GM10266 (cell line): ENCODE measurements around the gene LRRN4.

Experiments
- DNase-seq: peaks from one replicate; pipeline ENCODE4 v3.0.0; 2012; ENCODE audit errors: extremely low spot score
- TF ChIP-seq, protein P1 (sequence below): IDR thresholded peaks from 2 replicates; pipeline ENCODE4 v1.5.1; 2012; ENCODE audit warnings: mild to moderate bottlenecking, low read depth; ENCODE audit not compliant: control insufficient read depth, insufficient read depth; ENCODE audit errors: missing control alignments

LRRN4 gene

DNA sequence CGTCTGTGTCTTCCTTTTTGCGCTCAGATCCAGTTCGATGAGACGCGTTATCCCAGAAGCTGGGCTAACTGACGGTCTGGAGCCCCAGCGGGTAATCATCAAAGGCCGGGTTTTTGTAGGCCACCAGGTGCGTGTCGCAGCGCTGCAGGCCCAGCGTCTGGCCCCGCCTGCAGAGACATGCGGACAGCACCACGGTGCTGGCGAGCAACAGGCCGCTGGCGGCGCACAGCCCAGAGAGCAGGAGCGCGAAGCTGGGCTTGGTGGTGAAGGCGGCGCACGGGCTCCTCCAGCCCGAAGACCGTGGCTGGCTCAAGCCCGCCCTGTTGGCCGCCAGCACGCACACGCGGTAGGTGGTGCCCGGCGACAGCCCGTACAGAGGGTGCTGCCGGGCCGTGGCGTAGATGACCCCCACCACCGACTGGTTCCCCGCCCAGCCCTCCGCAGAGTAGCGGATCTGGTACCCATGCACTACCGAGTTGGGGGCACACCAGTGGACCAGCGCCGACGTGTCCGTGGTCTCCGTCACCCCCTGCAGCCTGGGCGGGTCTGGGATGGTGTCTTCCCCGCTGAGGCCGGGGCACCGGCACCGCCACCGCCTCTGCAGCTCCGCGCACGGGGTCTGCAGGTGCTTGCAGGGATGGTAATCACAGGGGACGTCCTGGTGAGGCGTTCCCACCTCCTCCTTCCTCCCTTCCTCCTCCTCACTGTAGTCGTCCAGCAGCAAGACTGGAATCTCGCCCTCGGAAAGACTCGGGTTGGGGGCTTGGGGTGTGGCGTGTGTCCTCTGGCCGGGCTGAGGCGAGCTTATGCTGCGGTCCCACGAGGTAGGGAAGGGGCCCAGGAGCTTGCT lies 12.7 kb downstream of the LRRN4 start:
- TF ChIP-seq, protein P1, sequence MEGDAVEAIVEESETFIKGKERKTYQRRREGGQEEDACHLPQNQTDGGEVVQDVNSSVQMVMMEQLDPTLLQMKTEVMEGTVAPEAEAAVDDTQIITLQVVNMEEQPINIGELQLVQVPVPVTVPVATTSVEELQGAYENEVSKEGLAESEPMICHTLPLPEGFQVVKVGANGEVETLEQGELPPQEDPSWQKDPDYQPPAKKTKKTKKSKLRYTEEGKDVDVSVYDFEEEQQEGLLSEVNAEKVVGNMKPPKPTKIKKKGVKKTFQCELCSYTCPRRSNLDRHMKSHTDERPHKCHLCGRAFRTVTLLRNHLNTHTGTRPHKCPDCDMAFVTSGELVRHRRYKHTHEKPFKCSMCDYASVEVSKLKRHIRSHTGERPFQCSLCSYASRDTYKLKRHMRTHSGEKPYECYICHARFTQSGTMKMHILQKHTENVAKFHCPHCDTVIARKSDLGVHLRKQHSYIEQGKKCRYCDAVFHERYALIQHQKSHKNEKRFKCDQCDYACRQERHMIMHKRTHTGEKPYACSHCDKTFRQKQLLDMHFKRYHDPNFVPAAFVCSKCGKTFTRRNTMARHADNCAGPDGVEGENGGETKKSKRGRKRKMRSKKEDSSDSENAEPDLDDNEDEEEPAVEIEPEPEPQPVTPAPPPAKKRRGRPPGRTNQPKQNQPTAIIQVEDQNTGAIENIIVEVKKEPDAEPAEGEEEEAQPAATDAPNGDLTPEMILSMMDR, result no peak
- no peak for DNase-seq

DNA sequence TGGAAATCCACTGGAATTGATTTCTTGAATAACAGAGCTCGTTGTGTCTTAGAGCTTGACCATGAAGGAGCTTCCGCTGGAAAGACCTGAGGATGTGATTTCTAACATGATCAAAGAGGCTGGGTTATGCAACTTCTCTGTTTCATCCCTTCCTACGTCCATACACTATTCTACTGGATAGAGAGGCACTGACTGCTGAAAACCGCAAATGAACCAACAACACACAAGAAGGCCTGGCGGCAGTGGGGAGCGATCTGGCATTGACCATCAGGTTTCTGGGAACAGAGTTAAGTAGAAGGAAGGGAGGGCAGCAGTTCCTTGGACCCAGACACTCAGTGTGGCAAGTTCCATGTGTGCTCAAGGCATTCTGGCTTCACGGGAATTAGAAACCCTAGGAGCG lies 13.3 kb downstream of the LRRN4 start:
- TF ChIP-seq, protein P1, result no peak

DNA sequence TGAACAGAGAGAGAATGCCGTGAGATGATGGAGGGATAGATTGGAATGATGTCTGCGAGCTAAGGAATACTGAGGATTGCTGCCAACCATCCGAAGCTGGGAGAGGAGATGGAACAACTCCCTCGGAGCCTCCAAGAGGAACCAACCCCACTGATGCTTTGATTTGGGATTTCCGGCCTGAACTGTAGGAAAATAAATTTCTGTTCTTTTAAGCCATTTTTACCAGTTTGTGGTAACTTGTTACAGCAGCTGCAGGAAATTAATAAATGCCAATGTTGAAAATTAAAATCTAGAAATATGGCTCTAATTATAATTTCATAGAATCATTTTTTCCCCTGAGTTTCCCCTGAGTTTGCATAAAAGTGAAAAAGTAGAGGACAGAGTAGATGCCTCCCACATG lies 14.1 kb downstream of the LRRN4 start:
- no peak for DNase-seq
- TF ChIP-seq, protein P1, result no peak

More for the DNA sequence above, 13.3 kb downstream of the LRRN4 start:
- DNase-seq, result no peak

DNA sequence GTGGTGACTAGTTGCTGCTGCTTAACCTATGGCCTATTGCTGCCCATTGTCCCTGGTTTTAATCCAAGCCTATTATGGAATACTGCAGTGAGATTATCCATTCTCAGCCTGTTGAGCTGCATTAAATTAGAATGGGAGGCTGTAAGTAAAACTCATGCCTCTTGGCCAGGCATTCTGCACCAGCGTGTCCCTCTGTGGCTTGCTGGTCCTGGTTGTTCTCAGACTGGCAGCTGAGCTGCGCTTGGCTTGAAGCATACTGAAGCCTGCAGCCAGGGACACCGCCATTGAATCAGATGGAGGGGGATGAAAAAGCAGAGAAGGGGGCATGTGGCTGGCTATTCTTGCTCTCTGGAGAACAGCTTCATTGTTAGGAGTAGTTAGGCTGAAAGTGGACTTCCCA lies 15.6 kb downstream of the LRRN4 start:
- no peak for DNase-seq
- TF ChIP-seq, protein P1, result no peak

DNA sequence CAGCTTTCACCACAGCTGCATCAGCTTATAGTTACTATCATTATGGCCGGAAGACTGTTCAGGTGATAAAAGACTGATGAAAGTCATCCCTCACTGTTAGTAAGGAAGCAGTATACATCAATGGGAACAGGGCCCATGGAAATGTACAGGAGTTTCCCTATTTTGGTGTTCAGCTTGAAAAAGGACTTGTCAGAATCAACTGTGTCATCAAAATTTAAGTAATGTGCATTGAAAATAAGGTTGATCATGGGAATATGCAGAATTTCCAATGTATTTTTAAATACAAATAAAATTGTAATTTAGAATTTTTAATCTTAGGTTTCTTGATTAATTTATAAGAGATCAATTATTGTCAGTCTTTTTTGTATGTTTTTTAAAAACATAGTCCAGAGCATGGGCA lies 16.8 kb downstream of the LRRN4 start:
- TF ChIP-seq, protein P1, result no peak
- no peak for DNase-seq

DNA sequence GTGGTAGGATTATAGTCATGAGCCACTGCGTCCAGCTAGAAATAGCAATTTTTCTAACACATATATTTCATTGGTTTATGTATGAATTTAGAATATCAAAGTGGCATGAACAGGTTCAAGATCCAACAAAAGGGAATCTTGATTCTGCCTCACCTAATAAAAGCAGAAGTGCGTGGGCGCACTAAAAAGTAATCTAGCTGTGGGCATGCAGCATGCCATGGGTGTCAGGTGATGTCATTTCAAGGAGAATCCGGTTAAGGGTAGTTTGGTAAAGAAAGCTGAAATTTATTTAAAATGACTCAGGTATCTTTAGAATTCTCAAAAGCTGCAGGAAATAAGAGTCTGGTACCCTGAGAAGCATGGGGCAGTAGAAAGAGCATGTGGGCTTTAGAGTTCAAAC lies 17.6 kb downstream of the LRRN4 start:
- TF ChIP-seq, protein P1, result no peak
- no peak for DNase-seq
